Stimulated activated naive B cell treated with anti-CD40 and anti-IgM and Interleukin-4, amounts not matched to agents 10 μg/mL and 1 μg/mL and 100 μg/mL, for 72 hours (primary cell): ENCODE results near the gene PTPRD.

Source experiments
- ATAC-seq, 2 donors: fragments of 150-1000 bp; cut with Tn5 transposase; replicated peaks; 2 replicates each; pipeline ENCODE4 v1.10.0; 2021; ENCODE audit warnings: moderate library complexity in 1 of 2
- DNase-seq: peaks from one replicate; pipeline ENCODE4 v3.0.0; 2021
- H3K27ac Mint-ChIP-seq: one replicate; pipeline ENCODE4 v1.8.0; 2022; ENCODE audit warnings: mild to moderate bottlenecking, mixed read lengths
- H3K27me3 Mint-ChIP-seq, 2 donors: one replicate each; pipeline ENCODE4 v1.8.0; 2022; ENCODE audit warnings: mixed read lengths in 2 of 2
- H3K36me3 Mint-ChIP-seq, 2 donors: one replicate each; pipeline ENCODE4 v1.8.0; 2022; ENCODE audit warnings: mixed read lengths in 2 of 2, mild to moderate bottlenecking in 1 of 2
- H3K4me1 Mint-ChIP-seq, 2 donors: one replicate each; pipeline ENCODE4 v1.8.0; 2022; ENCODE audit warnings: mixed read lengths in 2 of 2, mild to moderate bottlenecking in 1 of 2
- H3K4me3 Mint-ChIP-seq, 2 donors: one replicate each; pipeline ENCODE4 v1.8.0; 2022; ENCODE audit warnings: mild to moderate bottlenecking in 2 of 2, mixed read lengths in 2 of 2, moderate library complexity in 1 of 2
- H3K9me3 Mint-ChIP-seq, 2 donors: one replicate each; pipeline ENCODE4 v1.8.0; 2022; ENCODE audit warnings: mixed read lengths in 2 of 2, mild to moderate bottlenecking in 1 of 2

The PTPRD gene

DNA sequence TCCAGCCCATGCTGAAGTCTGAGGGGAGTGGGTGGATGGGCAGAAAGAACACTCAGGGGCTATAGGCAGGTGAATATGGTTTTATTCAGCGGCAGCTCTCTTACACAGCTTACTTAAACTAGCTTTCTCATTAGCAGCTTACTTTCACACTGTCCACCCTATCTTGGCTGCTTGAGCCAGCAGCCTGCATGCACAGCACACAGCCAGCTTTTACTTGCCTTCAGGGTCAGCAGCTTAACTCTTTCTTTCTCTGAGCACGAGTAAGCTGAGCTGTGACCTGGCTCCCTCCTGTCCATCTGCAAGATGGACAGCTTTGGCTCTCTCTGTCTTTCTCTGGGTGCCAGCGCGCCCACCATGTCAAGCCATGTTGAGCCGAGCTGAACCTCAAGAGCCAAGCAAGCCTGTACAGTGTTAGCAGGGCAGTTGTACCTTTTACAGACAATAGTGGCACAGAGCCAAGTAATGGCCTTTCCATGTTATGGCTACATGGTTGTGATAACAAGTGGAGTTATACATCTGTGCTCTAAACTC is 1054.9 kb downstream of the PTPRD start:
- Mint-ChIP-seq H3K4me1 (no peaks in the 10 kb centered on the region), H3K36me3 (no peaks in the 10 kb centered on the region), H3K27me3 (no peaks in the 10 kb centered on the region), H3K9me3 (peaks cover 0 to 3% of the 10 kb centered on the region in 2 donors), H3K27ac (no peak overlapping the region), H3K4me3 (no peak overlapping the region)
- ATAC-seq: no peak
- no peak for DNase-seq

DNA sequence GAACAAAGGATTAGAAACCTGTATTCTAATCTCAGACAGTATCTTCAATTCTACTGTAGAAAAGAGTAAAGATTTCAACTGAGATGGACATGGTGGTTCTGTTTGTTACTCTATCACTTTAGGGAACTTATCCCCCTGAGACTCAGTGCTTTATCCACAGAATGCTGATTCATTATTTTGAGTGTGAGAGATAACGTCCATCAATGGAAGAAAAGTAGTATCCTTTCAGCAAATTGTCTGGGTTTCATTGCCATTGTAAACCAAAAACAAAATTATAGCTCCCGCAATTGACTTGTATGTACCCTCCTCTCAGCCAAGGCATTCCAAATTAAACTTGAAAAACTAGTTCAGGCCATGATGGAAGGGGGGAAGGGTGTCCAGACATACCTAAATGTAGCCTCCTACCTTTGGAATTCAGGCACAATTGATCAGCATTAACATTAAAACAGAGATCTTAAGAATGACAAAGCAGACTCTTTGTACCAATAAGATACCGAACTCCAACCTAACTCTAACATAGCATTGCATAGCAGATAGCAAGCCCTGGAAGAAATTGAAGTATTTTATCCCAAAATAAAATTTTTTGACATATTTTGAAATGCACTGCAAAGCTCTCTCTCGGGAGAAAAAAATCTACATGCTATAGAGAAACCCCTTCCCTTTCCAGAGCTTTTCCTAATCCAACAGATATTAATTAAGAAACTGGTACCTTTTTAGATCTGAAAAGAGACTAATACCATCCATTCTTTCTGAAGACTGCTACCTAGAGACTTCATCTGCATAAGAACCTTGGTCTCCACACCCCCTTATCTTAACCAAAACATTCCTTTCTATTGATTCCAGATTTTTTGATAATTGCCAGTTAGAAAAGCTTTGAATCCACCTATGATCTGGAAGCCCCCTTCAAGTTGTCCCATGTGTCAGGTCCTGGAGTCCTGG is 1055.7 kb downstream of the PTPRD start:
- Mint-ChIP-seq H3K4me3 (no peak overlapping the region), H3K27me3 (no peaks in the 10 kb centered on the region), H3K36me3 (no peaks in the 10 kb centered on the region), H3K27ac (no peak overlapping the region), H3K4me1 (no peaks in the 10 kb centered on the region), H3K9me3 (peaks cover 0 to 3% of the 10 kb centered on the region in 2 donors)
- ATAC-seq (no peak), DNase-seq (no peak)

DNA sequence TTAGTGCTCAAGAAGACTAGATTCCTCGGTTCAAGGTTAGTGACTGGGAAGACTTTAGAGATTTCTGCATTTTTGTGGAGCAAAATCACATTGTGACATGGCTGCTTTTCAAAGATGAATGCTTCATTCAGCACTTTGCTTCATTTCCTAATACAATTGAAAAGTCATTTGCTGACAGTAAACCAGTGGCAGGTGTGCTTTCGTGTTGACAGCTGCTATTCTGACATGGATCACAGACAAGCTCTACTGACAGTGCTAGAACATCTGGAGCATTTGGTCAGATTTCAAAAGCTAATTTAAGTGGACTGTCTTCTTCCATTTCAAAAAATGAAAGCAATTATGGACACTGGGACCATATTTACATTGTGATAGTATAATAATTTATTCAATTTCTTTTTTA is 1060.1 kb downstream of the PTPRD start:
- Mint-ChIP-seq H3K4me1 (no peaks in the 10 kb centered on the region), H3K4me3 (no peak overlapping the region), H3K36me3 (no peaks in the 10 kb centered on the region), H3K9me3 (peaks cover 0 to 1% of the 10 kb centered on the region in 2 donors), H3K27ac (no peak overlapping the region), H3K27me3 (no peaks in the 10 kb centered on the region)
- ATAC-seq: no peak
- no peak for DNase-seq

DNA sequence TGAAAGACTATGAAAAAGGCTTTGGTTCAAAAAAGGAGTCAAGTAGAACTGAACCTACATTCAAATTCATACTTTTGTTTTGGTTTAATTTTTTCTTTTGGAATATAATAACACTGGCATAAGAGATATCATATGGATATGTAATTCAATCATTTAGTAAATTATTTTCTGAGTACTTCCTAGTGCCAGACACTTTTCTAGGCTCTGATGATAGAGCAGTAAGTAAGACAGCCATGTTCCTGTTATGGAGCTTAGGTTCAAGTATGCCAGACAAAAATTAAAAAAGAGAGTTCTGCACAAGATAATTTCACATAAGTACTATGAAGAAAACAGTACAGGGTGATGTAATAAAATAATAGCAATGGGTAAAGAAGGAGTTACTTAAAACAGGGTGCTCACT is 1074.0 kb downstream of the PTPRD start:
- no peak for ATAC-seq
- no peak for DNase-seq
- Mint-ChIP-seq H3K9me3 (no peaks in the 10 kb centered on the region), H3K27me3 (no peaks in the 10 kb centered on the region), H3K4me1 (no peaks in the 10 kb centered on the region), H3K36me3 (no peaks in the 10 kb centered on the region), H3K27ac (no peak overlapping the region), H3K4me3 (no peak overlapping the region)

DNA sequence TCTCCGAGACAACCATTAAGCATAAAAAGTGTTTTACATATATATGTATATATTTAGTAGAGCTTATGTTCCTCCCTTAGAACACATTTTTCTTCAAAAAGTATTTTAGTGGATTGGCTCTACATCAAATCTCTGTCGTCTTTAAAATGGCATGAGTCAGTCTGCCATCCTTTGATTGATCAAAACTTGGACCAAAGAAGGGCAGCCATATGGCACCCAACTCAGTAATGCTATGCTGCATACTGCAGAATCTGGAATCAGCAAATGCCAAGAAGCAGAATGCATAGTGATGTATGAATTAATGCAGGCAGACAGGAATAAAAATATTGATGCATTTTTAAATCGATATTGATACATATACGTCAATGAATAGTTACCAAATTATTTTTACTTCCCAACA is 1074.4 kb downstream of the PTPRD start:
- ATAC-seq (no peak), DNase-seq (no peak)
- H3K27me3 Mint-ChIP-seq: no peaks in the 10 kb centered on the region
- H3K36me3 Mint-ChIP-seq: no peaks in the 10 kb centered on the region
- H3K4me3 Mint-ChIP-seq: no peak overlapping the region
- no peak overlapping the region for H3K27ac Mint-ChIP-seq
- no peaks in the 10 kb centered on the region for H3K4me1 Mint-ChIP-seq
- no peaks in the 10 kb centered on the region for H3K9me3 Mint-ChIP-seq

DNA sequence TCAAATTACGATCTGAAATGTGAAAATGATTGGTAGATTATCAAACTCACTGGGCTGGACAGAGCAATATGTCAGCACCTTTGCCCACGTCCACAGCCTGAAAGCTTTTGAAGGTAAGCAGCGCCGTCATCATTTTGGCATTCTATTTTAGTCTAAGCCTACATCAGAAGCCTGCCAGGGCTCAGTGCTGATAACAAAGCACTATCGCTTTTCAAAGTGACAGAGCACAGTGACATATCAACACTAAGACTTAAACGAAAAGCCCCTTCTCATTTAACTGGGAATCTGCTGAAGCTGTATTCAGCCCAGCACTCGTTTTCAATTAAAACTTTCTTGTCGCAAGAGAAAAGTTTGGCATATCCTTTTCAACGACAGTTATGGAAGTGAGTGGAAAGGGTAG is 1076.3 kb downstream of the PTPRD start:
- Mint-ChIP-seq H3K4me1 (no peaks in the 10 kb centered on the region), H3K4me3 (no peak overlapping the region), H3K9me3 (no peaks in the 10 kb centered on the region), H3K27ac (no peak overlapping the region), H3K27me3 (no peaks in the 10 kb centered on the region), H3K36me3 (no peaks in the 10 kb centered on the region)
- DNase-seq: no peak
- ATAC-seq: no peak

DNA sequence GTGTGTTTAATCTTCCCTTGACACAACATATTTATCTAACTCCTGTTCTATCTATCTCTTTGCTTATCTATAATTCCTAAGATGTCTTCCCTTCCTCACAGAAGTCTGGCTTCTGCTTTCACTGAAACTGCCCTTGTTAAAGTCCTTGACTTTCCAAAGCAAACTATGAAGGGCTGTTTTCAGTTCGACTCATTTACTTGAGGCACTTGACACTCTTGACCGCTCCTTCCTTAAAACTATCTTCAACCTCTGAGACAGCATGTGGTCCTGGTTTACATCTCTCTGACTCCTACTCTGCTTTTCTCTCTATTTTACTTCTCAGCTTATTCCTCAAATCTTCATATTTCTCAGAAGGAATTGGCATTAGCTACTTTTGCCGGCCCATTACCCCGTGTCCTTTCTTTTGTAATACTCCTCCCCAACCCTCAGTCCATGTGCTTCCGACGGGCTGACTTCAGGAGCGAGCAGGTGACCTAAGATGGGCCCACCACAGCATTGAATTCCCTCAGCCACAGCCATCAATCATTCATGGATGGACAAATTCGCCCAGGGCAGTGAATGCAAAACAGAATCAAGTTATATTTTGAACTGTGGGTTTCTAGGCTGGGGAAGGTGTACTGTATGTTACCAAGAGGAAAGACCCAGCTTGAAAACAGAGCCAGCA is 1089.2 kb downstream of the PTPRD start:
- no peaks in the 10 kb centered on the region for H3K27me3 Mint-ChIP-seq
- no peak for DNase-seq
- no peaks in the 10 kb centered on the region for H3K36me3 Mint-ChIP-seq
- no peak for ATAC-seq
- H3K9me3 Mint-ChIP-seq: no peaks in the 10 kb centered on the region
- H3K27ac Mint-ChIP-seq: no peak overlapping the region
- no peaks in the 10 kb centered on the region for H3K4me1 Mint-ChIP-seq
- H3K4me3 Mint-ChIP-seq: no peak overlapping the region

DNA sequence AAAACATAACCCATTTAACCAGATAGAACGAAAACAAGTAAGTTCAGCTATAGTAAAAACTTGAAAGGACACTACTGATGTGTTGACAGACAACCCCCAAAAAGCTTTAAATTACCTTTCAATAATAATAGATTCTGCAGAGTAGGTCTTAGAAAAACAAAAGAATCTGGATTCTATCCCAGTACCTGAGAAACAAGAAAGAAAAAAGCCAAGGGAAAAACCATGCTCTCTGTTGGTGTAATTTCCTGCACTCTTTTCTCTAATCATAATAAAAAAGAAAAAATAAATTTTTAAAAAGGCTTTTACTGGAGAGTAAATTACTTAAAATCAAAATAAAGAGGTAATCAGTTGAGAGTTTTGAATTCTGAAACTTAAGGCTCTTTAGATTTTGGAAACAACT is 1090.4 kb downstream of the PTPRD start:
- Mint-ChIP-seq H3K9me3 (no peaks in the 10 kb centered on the region), H3K4me3 (no peak overlapping the region), H3K4me1 (no peaks in the 10 kb centered on the region), H3K27ac (no peak overlapping the region), H3K36me3 (no peaks in the 10 kb centered on the region), H3K27me3 (no peaks in the 10 kb centered on the region)
- no peak for ATAC-seq
- DNase-seq: no peak

DNA sequence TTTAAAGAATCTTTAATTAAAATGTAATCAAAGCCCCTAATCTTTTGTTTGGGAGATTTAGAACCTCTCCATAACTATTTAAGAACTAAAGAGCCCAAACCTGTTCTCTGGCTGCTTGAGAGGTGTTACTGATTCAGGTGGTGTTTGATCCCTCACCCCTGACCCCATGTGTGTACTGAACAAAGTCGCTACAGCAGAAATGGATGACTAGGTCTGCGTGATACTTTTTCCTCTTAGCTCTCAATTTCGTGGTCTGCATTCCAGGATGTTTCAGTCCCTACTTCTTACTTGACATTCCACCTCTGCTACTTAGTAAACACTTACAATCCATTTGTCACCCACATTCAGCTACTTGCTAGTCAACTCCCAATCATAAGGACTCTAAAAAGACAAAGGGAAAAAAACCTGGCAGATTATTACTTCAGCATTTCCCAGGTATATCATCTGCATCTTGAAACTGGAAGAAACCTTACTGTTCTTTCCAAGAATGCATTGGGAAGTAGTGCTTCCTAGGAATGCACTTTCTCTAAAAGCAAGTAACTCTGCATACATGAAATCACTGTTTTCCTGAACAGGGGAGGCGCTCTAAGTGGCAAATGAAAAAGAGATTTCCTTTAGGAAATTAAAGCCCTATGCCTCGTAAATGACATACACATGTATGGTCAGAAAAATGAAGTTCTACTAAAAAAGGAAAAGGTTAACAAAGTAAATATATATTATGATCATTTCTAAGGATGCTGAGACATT is 1091.6 kb downstream of the PTPRD start:
- Mint-ChIP-seq H3K4me1 (no peaks in the 10 kb centered on the region), H3K4me3 (no peak overlapping the region), H3K27ac (no peak overlapping the region), H3K27me3 (no peaks in the 10 kb centered on the region), H3K36me3 (no peaks in the 10 kb centered on the region), H3K9me3 (no peaks in the 10 kb centered on the region)
- DNase-seq (no peak), ATAC-seq (no peak)

DNA sequence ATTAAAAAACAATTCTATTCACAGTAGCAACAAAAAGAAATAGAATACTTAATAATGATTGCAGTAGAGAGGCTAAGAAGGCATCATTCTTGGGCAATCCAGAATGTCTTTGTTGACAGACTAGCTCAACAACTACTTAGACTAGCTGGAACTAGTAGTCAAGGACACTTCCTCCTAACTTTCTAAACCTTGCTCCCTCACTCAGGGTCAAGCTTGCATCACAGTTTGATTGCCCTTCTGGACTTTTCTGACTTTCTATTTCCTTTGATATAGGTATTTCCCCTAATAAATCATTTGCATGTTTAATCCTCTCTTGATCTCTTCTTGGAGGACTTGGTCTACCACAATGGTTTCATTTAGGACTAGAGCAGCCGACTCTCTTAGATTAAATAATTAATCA is 1107.9 kb downstream of the PTPRD start:
- DNase-seq: no peak
- H3K9me3 Mint-ChIP-seq: no peaks in the 10 kb centered on the region
- H3K27ac Mint-ChIP-seq: no peak overlapping the region
- no peaks in the 10 kb centered on the region for H3K27me3 Mint-ChIP-seq
- H3K4me3 Mint-ChIP-seq: no peak overlapping the region
- H3K36me3 Mint-ChIP-seq: no peaks in the 10 kb centered on the region
- no peaks in the 10 kb centered on the region for H3K4me1 Mint-ChIP-seq
- no peak for ATAC-seq

DNA sequence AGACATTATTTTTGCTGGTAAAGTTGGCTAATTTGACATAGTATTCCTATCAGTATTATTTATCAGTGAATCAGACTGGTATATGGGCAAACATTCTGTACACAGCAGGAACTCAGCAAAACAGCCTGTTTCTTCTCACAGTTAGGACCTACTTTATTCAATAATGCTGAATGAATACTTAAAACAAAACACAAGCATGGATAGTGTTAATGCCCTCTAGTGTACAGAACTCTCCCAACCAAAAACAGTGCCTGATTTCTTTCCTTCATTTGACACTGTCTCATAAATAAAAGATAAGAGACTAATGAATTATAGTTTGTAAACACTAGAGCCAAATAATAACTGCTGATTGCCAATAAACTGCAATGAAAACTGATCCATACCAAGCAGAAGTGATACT is 1113.3 kb downstream of the PTPRD start:
- Mint-ChIP-seq H3K27ac (no peak overlapping the region), H3K9me3 (peaks cover 4 to 7% of the 10 kb centered on the region in 2 donors)

DNA sequence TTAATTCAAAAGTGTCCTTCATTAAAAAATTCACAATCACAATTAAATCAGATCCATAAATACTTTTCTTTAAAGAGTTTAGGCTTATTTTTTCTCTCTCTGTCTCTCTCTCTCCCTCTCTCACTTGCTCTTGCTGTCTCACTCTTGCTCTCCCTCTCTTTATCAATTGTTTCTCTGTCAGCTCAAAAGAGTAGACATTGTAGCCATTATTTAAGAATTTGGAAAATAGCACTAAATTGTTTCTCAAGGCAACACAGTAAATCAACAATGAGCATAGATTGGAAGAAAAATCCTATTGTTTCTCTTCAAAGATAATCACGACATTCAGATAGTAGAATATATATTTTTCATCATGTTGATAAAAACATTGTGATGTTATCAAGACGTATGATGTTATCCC is 1114.0 kb downstream of the PTPRD start:
- H3K27ac Mint-ChIP-seq: no peak overlapping the region
- no peaks in the 10 kb centered on the region for H3K4me1 Mint-ChIP-seq
- peaks cover 4 to 10% of the 10 kb centered on the region in 2 donors for H3K9me3 Mint-ChIP-seq
- ATAC-seq: no peak
- no peaks in the 10 kb centered on the region for H3K36me3 Mint-ChIP-seq
- DNase-seq: no peak
- H3K4me3 Mint-ChIP-seq: no peak overlapping the region
- no peaks in the 10 kb centered on the region for H3K27me3 Mint-ChIP-seq

More for the DNA sequence above, 1113.3 kb downstream of the PTPRD start:
- H3K4me3 Mint-ChIP-seq: no peak overlapping the region
- no peaks in the 10 kb centered on the region for H3K4me1 Mint-ChIP-seq
- no peak for ATAC-seq
- H3K36me3 Mint-ChIP-seq: no peaks in the 10 kb centered on the region
- H3K27me3 Mint-ChIP-seq: no peaks in the 10 kb centered on the region
- DNase-seq: no peak

DNA sequence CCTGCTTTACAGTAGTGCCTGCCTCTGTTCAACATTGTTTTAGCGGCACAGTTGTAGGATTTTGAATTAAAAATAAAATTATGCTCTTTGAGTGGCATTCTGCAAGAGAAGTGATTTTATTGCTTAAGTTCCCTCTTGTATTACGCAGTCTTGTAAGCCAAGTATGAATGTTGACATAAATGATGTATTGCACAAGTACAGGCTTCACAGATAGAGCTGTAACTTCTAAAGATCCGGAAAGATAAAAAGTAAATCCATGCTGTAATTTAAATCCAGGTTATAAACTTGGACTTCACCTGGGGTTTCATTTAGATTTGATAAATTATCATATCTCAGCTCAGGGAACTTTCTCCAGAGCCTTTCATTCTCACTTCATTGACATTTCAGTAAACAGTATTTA is 1114.7 kb downstream of the PTPRD start:
- Mint-ChIP-seq H3K27me3 (no peaks in the 10 kb centered on the region), H3K9me3 (peaks cover 4 to 11% of the 10 kb centered on the region in 2 donors), H3K36me3 (no peaks in the 10 kb centered on the region), H3K27ac (no peak overlapping the region), H3K4me3 (no peak overlapping the region), H3K4me1 (no peaks in the 10 kb centered on the region)
- DNase-seq (no peak), ATAC-seq (no peak)

DNA sequence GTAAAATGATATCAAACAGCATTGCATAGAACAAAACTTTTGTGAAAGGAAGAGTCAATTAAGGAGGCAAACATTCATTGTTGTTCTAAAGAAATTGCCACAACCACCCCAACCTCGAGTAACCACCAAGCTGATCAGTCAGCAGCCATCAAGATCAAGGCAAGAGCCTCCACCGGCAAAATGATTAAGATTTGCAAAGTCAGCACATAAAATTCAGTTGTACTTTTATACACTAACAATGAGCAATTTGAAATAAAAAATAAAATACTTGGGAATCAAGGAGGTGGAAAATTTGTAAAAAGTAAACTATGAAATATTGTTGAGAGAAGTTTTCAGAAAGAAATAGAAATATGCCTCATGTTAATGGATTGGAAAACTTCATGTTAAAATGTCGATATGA is 1118.5 kb downstream of the PTPRD start:
- Mint-ChIP-seq H3K9me3 (peaks cover 4 to 12% of the 10 kb centered on the region in 2 donors), H3K36me3 (no peaks in the 10 kb centered on the region), H3K27ac (no peak overlapping the region), H3K27me3 (no peaks in the 10 kb centered on the region), H3K4me3 (no peak overlapping the region), H3K4me1 (no peaks in the 10 kb centered on the region)
- ATAC-seq (no peak), DNase-seq (no peak)
